Endothelial cell of umbilical vein (primary cell): Measurements from ENCODE around the gene GMNC.
"Not testable (repeated sequence)": the region's sequence is repeated elsewhere in the genome, so short reads cannot be mapped to it uniquely, and the experiment has no call there.

Experiments used
- MYC ChIP-seq: IDR thresholded peaks from one replicate; pipeline ENCODE4 v1.6.1; 2011; ENCODE audit warnings: mild to moderate bottlenecking, low read depth, low read length
- POLR2A ChIP-seq: IDR thresholded peaks from 2 replicates; pipeline ENCODE4 v1.6.1; 2012; ENCODE audit warnings: low read depth, mild to moderate bottlenecking, control low read depth, low read length
- POLR2AphosphoS5 ChIP-seq: IDR thresholded peaks from 2 replicates; pipeline ENCODE4 v1.6.1; 2012; ENCODE audit warnings: low read depth, mild to moderate bottlenecking, control low read depth, low read length, moderate library complexity; ENCODE audit not compliant: insufficient read depth
- TF ChIP-seq, protein P1 (sequence below), 2 donors: IDR thresholded peaks; 1 replicate in 1 of 2; 2 replicates in 1 of 2; pipeline ENCODE4 v1.5.1; 2011; ENCODE audit warnings: low read length in 2 of 2, mild to moderate bottlenecking in 2 of 2, moderate library complexity in 2 of 2, control low read depth in 1 of 2, inconsistent platforms in 1 of 2, low read depth in 1 of 2; ENCODE audit not compliant: insufficient read depth in 1 of 2; ENCODE audit errors: extremely low read depth in 1 of 2

DNA sequence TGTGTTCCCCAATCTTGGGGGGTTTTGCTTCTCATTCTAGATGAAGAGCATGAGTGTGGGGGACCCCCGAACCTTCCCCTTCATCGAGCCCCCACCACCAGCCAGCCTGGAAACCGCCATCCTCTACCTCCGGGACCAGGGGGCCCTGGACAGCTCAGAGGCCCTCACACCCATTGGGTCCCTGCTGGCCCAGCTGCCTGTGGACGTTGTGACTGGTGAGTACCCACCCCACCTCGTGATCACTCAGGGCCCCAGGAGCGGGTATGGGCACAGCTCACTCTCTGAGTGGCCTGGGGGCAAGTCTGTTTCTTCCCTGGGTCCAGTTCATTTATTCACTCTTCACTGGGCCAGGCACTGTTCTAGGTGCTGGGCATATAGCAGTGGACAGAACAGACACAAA lies 13.9 kb upstream of the GMNC start:
- TF ChIP-seq, protein P1, sequence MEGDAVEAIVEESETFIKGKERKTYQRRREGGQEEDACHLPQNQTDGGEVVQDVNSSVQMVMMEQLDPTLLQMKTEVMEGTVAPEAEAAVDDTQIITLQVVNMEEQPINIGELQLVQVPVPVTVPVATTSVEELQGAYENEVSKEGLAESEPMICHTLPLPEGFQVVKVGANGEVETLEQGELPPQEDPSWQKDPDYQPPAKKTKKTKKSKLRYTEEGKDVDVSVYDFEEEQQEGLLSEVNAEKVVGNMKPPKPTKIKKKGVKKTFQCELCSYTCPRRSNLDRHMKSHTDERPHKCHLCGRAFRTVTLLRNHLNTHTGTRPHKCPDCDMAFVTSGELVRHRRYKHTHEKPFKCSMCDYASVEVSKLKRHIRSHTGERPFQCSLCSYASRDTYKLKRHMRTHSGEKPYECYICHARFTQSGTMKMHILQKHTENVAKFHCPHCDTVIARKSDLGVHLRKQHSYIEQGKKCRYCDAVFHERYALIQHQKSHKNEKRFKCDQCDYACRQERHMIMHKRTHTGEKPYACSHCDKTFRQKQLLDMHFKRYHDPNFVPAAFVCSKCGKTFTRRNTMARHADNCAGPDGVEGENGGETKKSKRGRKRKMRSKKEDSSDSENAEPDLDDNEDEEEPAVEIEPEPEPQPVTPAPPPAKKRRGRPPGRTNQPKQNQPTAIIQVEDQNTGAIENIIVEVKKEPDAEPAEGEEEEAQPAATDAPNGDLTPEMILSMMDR (IDR thresholded peaks at IDR 0.05; ENCODE audit: extremely low read depth in 1 of 2, insufficient read depth in 1 of 2, low read depth in 1 of 2, low read length in 2 of 2), result not testable (repeated sequence)
- TF ChIP-seq POLR2AphosphoS5, POLR2A, MYC: not testable (repeated sequence)
